Thoracic aorta endothelial cell (primary cell): ENCODE data around the gene CSRP3. TPM values are rescaled to one million over a fixed set of nuclear protein-coding genes. Genes with fewer than 3 reads are reported as not detected.

Experiments used
- total RNA-seq: library from RNA; depleted of rRNA; stranded (reverse); fragments of >200 nt; gene quantifications from 2 replicates; pipeline ENCODE4 v1.2.3, GENCODE V29; 2012

The CSRP3 gene
- not detected in 2 replicates for total RNA-seq

GRCh38 chr11:19201737-19202605, at the start of gene CSRP3:
Gene CSRP3 (minus strand): TSS chr11:19201983. CDS start chr11:19192448, 9,535 bp downstream.

GRCh38 chr11:19240420-19241259, 38.9 kb upstream of the CSRP3 start, which contains the start of gene E2F8:
Gene E2F8 (minus strand): TSS chr11:19240945. CDS start chr11:19240121, 824 bp downstream.

Other genes starting within 250 kb of the CSRP3 start
- not detected in 2 replicates for gene MRGPRX2, start 141.3 kb downstream of the CSRP3 start, total RNA-seq
- 65.7 and 108 TPM in 2 replicates for gene ZDHHC13, start 84.8 kb downstream of the CSRP3 start, total RNA-seq
- gene E2F8, start 39.0 kb upstream of the CSRP3 start, total RNA-seq = 9.0 and 12.8 TPM in 2 replicates